Endothelial cell of umbilical vein (primary cell): ENCODE measurements around the gene TBCC. TPM values are rescaled to one million over a fixed set of nuclear protein-coding genes. Genes with fewer than 3 reads are reported as not detected.

Experiments used
- BruUV-seq: library from RNA; stranded (reverse); fragments of 400-500 nt; replicated peaks from 2 replicates; lab custom pipeline; 2021; lab: Mats Ljungman, UMichigan
- CTCF ChIA-PET: fragments of 300-600, 350-600 bp; sonication (Branson Sonifier 250); formaldehyde crosslinking; loops from one replicate; lab custom pipeline; 2021; ENCODE audit warnings: antibody characterized with exemption, inconsistent platforms; lab: Charles Lee
- POLR2A ChIA-PET: fragments of 300-600, 350-600 bp; sonication (Branson Sonifier 250); formaldehyde crosslinking; loops from one replicate; lab custom pipeline; 2021; ENCODE audit warnings: antibody characterized with exemption, inconsistent platforms; lab: Charles Lee
- DNase-seq: peaks from one replicate; pipeline ENCODE4 v3.0.0-alpha.2; 2011; ENCODE audit warnings: low read depth, low spot score
- FAIRE-seq: peaks from 2 replicates; lab custom pipeline; 2011; peaks lifted over from hg19 to GRCh38; lab: Jason Lieb, UNC
- H2AFZ ChIP-seq: 2 replicates; pipeline ENCODE4 v1.6.0; 2012; ENCODE audit warnings: low read depth, low read length, control low read depth, inconsistent platforms
- H3K27ac ChIP-seq: 2 replicates; pipeline ENCODE4 v1.5.1; 2011; ENCODE audit warnings: low read depth, mild to moderate bottlenecking, control low read depth, low read length, moderate library complexity; ENCODE audit not compliant: insufficient read depth
- H3K27me3 ChIP-seq, 2 experiments: 2 replicates each; pipeline versions ENCODE4 v1.6.0 to v1.6.1; 2011; ENCODE audit warnings: low read length in 2 of 2, mixed read lengths in 1 of 2; ENCODE audit not compliant: control insufficient read depth in 2 of 2, insufficient read depth in 2 of 2
- H3K36me3 ChIP-seq, 2 experiments: 2 replicates in 1 of 2; 3 replicates in 1 of 2; pipeline ENCODE4 v1.5.1; 2011; ENCODE audit warnings: low read length in 2 of 2, mild to moderate bottlenecking in 1 of 2, moderate library complexity in 1 of 2; ENCODE audit not compliant: control insufficient read depth in 2 of 2, insufficient read depth in 2 of 2; ENCODE audit errors: extremely low read depth in 1 of 2
- H3K4me1 ChIP-seq: 3 replicates; pipeline ENCODE4 v1.5.1; 2011; ENCODE audit warnings: mild to moderate bottlenecking, low read length; ENCODE audit not compliant: control insufficient read depth, insufficient read depth; ENCODE audit errors: extremely low read depth
- H3K4me2 ChIP-seq: 2 replicates; pipeline ENCODE4 v1.6.1; 2011; ENCODE audit warnings: low read length, control low read depth, mixed read lengths; ENCODE audit not compliant: insufficient read depth
- H3K4me3 ChIP-seq, 3 experiments: fragments of 200-600 bp in 1 of 3; sonication (generic), shearing (Covaris generic) in 1 of 3; replicated peaks in 1 of 3; 2 replicates each; pipeline ENCODE4 v1.5.1; 2011 to 2016; ENCODE audit warnings: control low read depth in 3 of 3, low read length in 3 of 3, mild to moderate bottlenecking in 2 of 3, inconsistent platforms in 1 of 3, low read depth in 1 of 3, moderate library complexity in 1 of 3; ENCODE audit not compliant: insufficient read depth in 1 of 3
- H3K79me2 ChIP-seq: 2 replicates; pipeline ENCODE4 v1.6.0; 2012; ENCODE audit warnings: low read length, inconsistent platforms; ENCODE audit not compliant: control insufficient read depth, insufficient read depth
- H3K9ac ChIP-seq: replicated peaks from 2 replicates; pipeline ENCODE3; 2011; ENCODE audit warnings: low read length, control low read depth; ENCODE audit not compliant: insufficient read depth; ENCODE audit errors: extremely low read depth
- H3K9me1 ChIP-seq: replicated peaks from 3 replicates; pipeline ENCODE4 v1.6.0; 2011; ENCODE audit warnings: mild to moderate bottlenecking, low read length; ENCODE audit not compliant: control insufficient read depth, insufficient read depth; ENCODE audit errors: extremely low read depth
- H3K9me3 ChIP-seq: replicated peaks from 2 replicates; pipeline ENCODE4 v1.5.1; 2012; ENCODE audit warnings: low read length, inconsistent platforms; ENCODE audit not compliant: control insufficient read depth, insufficient read depth
- H4K20me1 ChIP-seq: replicated peaks from 2 replicates; pipeline ENCODE3; 2011; ENCODE audit warnings: mild to moderate bottlenecking, low read length; ENCODE audit not compliant: control insufficient read depth, insufficient read depth; ENCODE audit errors: extremely low read depth
- CTCF ChIP-seq, 2 donors: IDR thresholded peaks; 1 replicate in 1 of 2; 2 replicates in 1 of 2; pipeline ENCODE4 v1.5.1; 2011; ENCODE audit warnings: low read length in 2 of 2, mild to moderate bottlenecking in 2 of 2, moderate library complexity in 2 of 2, control low read depth in 1 of 2, inconsistent platforms in 1 of 2, low read depth in 1 of 2; ENCODE audit not compliant: insufficient read depth in 1 of 2; ENCODE audit errors: extremely low read depth in 1 of 2
- EZH2 ChIP-seq: IDR thresholded peaks from 2 replicates; pipeline ENCODE4 v1.6.1; 2012; ENCODE audit warnings: borderline replicate concordance, low read depth, mild to moderate bottlenecking, moderate library complexity, low read length, inconsistent platforms; ENCODE audit not compliant: severe bottlenecking
- FOS ChIP-seq: IDR thresholded peaks from 2 replicates; pipeline ENCODE4 v1.6.1; 2011; ENCODE audit warnings: mild to moderate bottlenecking, low read length, moderate library complexity, borderline replicate concordance; ENCODE audit not compliant: insufficient read depth
- GATA2 ChIP-seq: IDR thresholded peaks from 2 replicates; pipeline ENCODE4 v1.7.0; 2011; ENCODE audit warnings: low read depth, mild to moderate bottlenecking, moderate library complexity, mixed read lengths, low read length; ENCODE audit not compliant: insufficient read length, insufficient read depth
- JUN ChIP-seq: IDR thresholded peaks from 2 replicates; pipeline ENCODE4 v1.6.1; 2011; ENCODE audit warnings: borderline replicate concordance, low read depth; ENCODE audit not compliant: insufficient read length, insufficient read depth
- MAX ChIP-seq: IDR thresholded peaks from 2 replicates; pipeline ENCODE4 v1.6.1; 2011; ENCODE audit not compliant: insufficient read depth, insufficient read length
- MYC ChIP-seq: IDR thresholded peaks from one replicate; pipeline ENCODE4 v1.6.1; 2011; ENCODE audit warnings: mild to moderate bottlenecking, low read depth, low read length
- POLR2A ChIP-seq: IDR thresholded peaks from 2 replicates; pipeline ENCODE4 v1.6.1; 2012; ENCODE audit warnings: low read depth, mild to moderate bottlenecking, control low read depth, low read length
- POLR2AphosphoS5 ChIP-seq: IDR thresholded peaks from 2 replicates; pipeline ENCODE4 v1.6.1; 2012; ENCODE audit warnings: low read depth, mild to moderate bottlenecking, control low read depth, low read length, moderate library complexity; ENCODE audit not compliant: insufficient read depth
- dilution Hi-C: fragments of 300-500 bp; cut with MboI; formaldehyde crosslinking; loops from one replicate; pipeline ENCODE4 v1.15.0; 2019; ENCODE audit warnings: low sequenced_read_pairs; ENCODE audit not compliant: extremely low pct_ligation_motif_present
- intact Hi-C: fragments of 100-400 bp; cut with micrococcal nuclease; formaldehyde crosslinking; loops from one replicate; pipeline ENCODE4 v1.10.0; 2022
- polyA plus RNA-seq, 4 experiments: library from polyadenylated mRNA; depleted of rRNA in 3 of 4; stranded (reverse) in 3 of 4; unstranded in 1 of 4; fragments of >200 nt; gene quantifications; 2 replicates each; pipeline versions ENCODE4 v1.2.1 to v1.2.3, GENCODE V29; 2011 to 2012; ENCODE audit warnings: missing spikeins in 1 of 4
- total RNA-seq: library from RNA; stranded (reverse); gene quantifications from 2 replicates; pipeline ENCODE4 v1.2.3, GENCODE V29; 2021

TBCC gene
- total and polyA plus RNA-seq, 2 donors (not counting 3 experiments of a cell fraction or from before 2014, with no cell fraction given): 15.9 to 19.1 TPM

- dilution Hi-C loops: no loop called here
- Histone ChIP-seq H3K36me3 (no peaks in the 10 kb centered on the region), H3K27me3 (no peaks in the 10 kb centered on the region), H3K9ac (no peak overlapping the region), H3K79me2 (no peaks in the 10 kb centered on the region), H3K9me1 (no peaks in the 10 kb centered on the region), H3K4me1 (peaks cover 16% of the 10 kb centered on the region), H3K4me3 (no peak overlapping the region), H2AFZ (no peak overlapping the region), H4K20me1 (no peaks in the 10 kb centered on the region), H3K4me2 (no peak overlapping the region), H3K9me3 (no peaks in the 10 kb centered on the region), H3K27ac (no peak overlapping the region)
- ChIA-PET CTCF (interaction anchor here (0.9 to 1.2 kb wide), 3 partner anchors 9 to 18 kb away, joined by 3 to 4 read pairs (median 3); no protein-coding TSS in a partner anchor), POLR2A (no interaction called here)
- TF ChIP-seq CTCF (IDR thresholded peaks at IDR 0.05; ENCODE audit: extremely low read depth in 1 of 2, insufficient read depth in 1 of 2, low read depth in 1 of 2, low read length in 2 of 2) (no peak), EZH2 (no peak), FOS (peak; percentile 29)
- DNase-seq: no peak
- FAIRE-seq: no peak
- intact Hi-C loops: no loop called here
- no TSS peak for BruUV-seq
Measured at GRCh38 chr6:42766163-42766670, 20.3 kb upstream of the TBCC start.

DNA sequence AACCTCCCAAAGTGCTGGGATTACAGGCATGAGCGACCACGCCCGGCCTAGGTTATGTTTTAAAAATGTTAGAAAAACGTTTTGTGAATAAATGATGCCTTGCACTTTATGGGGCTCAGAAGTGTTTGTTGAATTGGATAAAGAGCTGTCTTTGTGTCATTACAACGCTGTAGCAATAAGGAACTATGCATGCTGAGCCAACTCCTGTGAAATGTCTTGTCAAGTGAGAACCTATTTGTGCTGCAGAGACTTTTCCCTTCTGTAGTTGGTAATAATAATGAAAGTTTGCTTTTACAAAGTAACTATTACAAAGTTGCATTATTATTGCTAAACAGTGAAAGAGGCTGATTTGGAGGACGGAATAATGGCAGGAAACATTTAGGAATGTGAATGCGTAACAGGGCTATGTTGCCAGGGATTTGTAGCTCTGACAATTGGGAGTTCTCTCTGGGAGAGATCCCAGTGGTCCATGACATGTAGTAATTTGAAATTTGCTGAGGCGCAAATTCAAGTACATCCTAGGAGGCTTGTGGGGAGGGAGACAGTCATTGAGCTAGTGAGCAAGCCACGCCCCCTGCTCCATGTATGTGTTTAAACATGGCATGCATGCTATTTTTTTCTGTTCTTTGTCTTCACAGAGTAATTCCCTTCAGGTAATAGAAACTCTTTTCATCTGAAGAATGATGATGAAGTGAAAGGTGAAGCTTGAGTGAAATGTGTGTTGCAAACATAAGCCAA is 19.2 kb upstream of the TBCC start:
- Histone ChIP-seq H3K9me1 (no peaks in the 10 kb centered on the region), H4K20me1 (no peaks in the 10 kb centered on the region), H3K4me3 (no peak overlapping the region), H3K27ac (no peak overlapping the region), H3K27me3 (no peaks in the 10 kb centered on the region), H3K9ac (no peak overlapping the region), H3K36me3 (no peaks in the 10 kb centered on the region), H3K9me3 (no peaks in the 10 kb centered on the region), H3K4me2 (no peak overlapping the region), H3K4me1 (peaks cover 13% of the 10 kb centered on the region), H3K79me2 (no peaks in the 10 kb centered on the region), H2AFZ (no peak overlapping the region)
- intact Hi-C loops (no loop called here), dilution Hi-C loops (no loop called here)
- CTCF ChIA-PET: interaction anchor here (1.0 to 1.2 kb wide), 2 partner anchors 11 to 17 kb away, joined by 3 to 4 read pairs; no protein-coding TSS in a partner anchor
- no peak for DNase-seq
- POLR2A ChIA-PET: interaction anchor here (1.1 kb wide), 1 partner anchor 17 kb away, joined by 3 read pairs; the partner anchor contains the start of gene BICRAL
- no peak for TF ChIP-seq MAX
- TF ChIP-seq FOS: no peak
- no peak for TF ChIP-seq POLR2AphosphoS5
- no peak for TF ChIP-seq JUN
- no peak for TF ChIP-seq POLR2A
- TF ChIP-seq MYC: no peak
- TF ChIP-seq EZH2: no peak
- TF ChIP-seq CTCF (IDR thresholded peaks at IDR 0.05; ENCODE audit: extremely low read depth in 1 of 2, insufficient read depth in 1 of 2, low read depth in 1 of 2, low read length in 2 of 2): no peak
- TF ChIP-seq GATA2: no peak
- FAIRE-seq: no peak
- BruUV-seq: no TSS peak
